Uterus (tissue), 4 donors: ENCODE results near the gene LRRC4C. TPM values are rescaled to one million over a fixed set of nuclear protein-coding genes. Genes with fewer than 3 reads are reported as not detected.

ENCODE experiments used
- DNase-seq, 2 donors: peaks; one replicate each; pipeline ENCODE4 v3.0.0-alpha.2; 2019 to 2020
- H3K27ac ChIP-seq, 2 donors: fragments of 200-600 bp; sonication (generic); 1 replicate in 1 of 2; 2 replicates in 1 of 2; pipeline ENCODE4 v1.5.1; 2016 to 2018
- H3K27me3 ChIP-seq, 2 donors: fragments of 200-600 bp; sonication (generic); one replicate each; pipeline ENCODE4 v1.5.1; 2018 to 2019; ENCODE audit warnings: control low read depth in 1 of 2
- H3K36me3 ChIP-seq, 2 donors: fragments of 200-600 bp; sonication (generic); one replicate each; pipeline ENCODE4 v1.5.1; 2019; ENCODE audit warnings: control low read depth in 1 of 2
- H3K4me1 ChIP-seq, 2 donors: fragments of 200-600 bp; sonication (generic); one replicate each; pipeline ENCODE4 v1.5.1; 2018 to 2019; ENCODE audit warnings: control low read depth in 1 of 2
- H3K4me3 ChIP-seq, 2 donors: fragments of 200-600 bp; sonication (generic); 1 replicate in 1 of 2; 2 replicates in 1 of 2; pipeline ENCODE4 v1.5.1; 2018 to 2019; ENCODE audit warnings: mild to moderate bottlenecking in 1 of 2
- H3K9me3 ChIP-seq, 2 donors: fragments of 200-600 bp; sonication (generic); one replicate each; pipeline ENCODE4 v1.5.1; 2019; ENCODE audit warnings: control low read depth in 1 of 2
- POLR2A ChIP-seq, 2 donors: fragments of 450-650 bp; IDR thresholded peaks; one replicate each; pipeline ENCODE4 v1.6.1; 2016; ENCODE audit warnings: antibody characterized with exemption in 2 of 2, mild to moderate bottlenecking in 1 of 2, moderate library complexity in 1 of 2
- intact Hi-C: fragments of 100-400 bp; cut with DNase I; formaldehyde crosslinking; loops from one replicate; pipeline ENCODE4 v1.15.1; 2023; ENCODE audit warnings: low total_unique reads
- total RNA-seq, 4 donors: library from RNA; depleted of rRNA in 3 of 4; stranded (reverse); fragments of >200 nt in 3 of 4; gene quantifications; one replicate each; pipeline versions ENCODE4 v1.1.0 to v1.2.4, GENCODE V29; 2014 to 2023
- TF ChIP-seq, protein P1 (sequence below), 4 experiments: fragments of 200-600 bp in 2 of 4; fragments of 450-650 bp in 2 of 4; sonication (generic) in 2 of 4; IDR thresholded peaks; one replicate each; pipeline ENCODE4 v1.5.1; 2016 to 2019; ENCODE audit warnings: antibody characterized with exemption in 4 of 4, mild to moderate bottlenecking in 2 of 4, moderate library complexity in 1 of 4
- donor health status: DM: yes; HTN: yes; CAD: no.

LRRC4C gene
- total RNA-seq, 4 donors from 2014 or later, result 1.5 to 16.9 (median 2.1) TPM; not detected in 1

DNA sequence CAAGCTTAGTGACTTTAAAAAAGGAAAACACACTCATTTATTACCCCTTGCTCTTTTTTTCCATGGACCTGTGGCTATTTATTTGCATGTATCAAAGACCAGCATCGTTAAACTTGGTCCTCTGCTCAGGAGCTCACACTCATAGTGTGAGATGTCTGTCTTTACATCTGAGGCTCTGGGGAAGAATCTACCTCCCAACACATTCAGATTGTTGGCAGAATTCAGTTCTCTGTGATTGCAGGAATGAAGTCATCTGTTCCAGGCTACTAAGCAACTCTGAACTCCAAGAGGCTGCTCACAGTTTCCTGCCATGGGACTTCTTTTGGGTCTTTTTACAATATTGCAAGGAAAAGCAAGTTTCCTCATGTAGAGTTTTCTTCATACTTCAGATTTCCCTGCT lies 138.8 kb downstream of the LRRC4C start:
- Histone ChIP-seq H3K27me3 (no peaks in the 10 kb centered on the region), H3K4me1 (no peaks in the 10 kb centered on the region), H3K4me3 (no peak overlapping the region), H3K36me3 (no peaks in the 10 kb centered on the region), H3K27ac (no peak overlapping the region), H3K9me3 (no peaks in the 10 kb centered on the region)
- no peak for DNase-seq
- intact Hi-C loops, result no loop called here
- TF ChIP-seq, protein P1, sequence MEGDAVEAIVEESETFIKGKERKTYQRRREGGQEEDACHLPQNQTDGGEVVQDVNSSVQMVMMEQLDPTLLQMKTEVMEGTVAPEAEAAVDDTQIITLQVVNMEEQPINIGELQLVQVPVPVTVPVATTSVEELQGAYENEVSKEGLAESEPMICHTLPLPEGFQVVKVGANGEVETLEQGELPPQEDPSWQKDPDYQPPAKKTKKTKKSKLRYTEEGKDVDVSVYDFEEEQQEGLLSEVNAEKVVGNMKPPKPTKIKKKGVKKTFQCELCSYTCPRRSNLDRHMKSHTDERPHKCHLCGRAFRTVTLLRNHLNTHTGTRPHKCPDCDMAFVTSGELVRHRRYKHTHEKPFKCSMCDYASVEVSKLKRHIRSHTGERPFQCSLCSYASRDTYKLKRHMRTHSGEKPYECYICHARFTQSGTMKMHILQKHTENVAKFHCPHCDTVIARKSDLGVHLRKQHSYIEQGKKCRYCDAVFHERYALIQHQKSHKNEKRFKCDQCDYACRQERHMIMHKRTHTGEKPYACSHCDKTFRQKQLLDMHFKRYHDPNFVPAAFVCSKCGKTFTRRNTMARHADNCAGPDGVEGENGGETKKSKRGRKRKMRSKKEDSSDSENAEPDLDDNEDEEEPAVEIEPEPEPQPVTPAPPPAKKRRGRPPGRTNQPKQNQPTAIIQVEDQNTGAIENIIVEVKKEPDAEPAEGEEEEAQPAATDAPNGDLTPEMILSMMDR (IDR thresholded peaks at IDR 0.05), result no peak
- TF ChIP-seq POLR2A (IDR thresholded peaks at IDR 0.05), result no peak

DNA sequence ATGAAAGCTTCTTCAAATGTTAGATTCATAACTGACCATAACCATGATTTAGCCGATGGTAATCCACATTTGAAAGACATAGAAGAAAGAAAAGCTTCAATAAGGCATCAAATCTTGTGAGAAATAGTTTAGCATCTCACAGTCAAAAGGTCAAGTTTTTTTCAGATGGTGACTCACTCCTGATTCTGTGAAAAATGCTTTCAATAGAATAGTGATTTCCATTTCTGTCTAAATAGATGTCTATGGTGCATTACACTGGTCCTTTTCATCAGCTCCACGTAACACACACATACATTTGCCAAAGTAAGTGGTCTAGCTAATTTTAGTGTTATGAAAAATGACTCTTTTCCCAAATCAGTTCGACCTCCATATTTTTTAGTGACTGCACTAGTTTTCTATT lies 139.2 kb downstream of the LRRC4C start:
- Histone ChIP-seq H3K9me3 (no peaks in the 10 kb centered on the region), H3K27ac (no peak overlapping the region), H3K36me3 (no peaks in the 10 kb centered on the region), H3K27me3 (no peaks in the 10 kb centered on the region), H3K4me1 (no peaks in the 10 kb centered on the region), H3K4me3 (no peak overlapping the region)
- intact Hi-C loops, result no loop called here
- no peak for TF ChIP-seq POLR2A (IDR thresholded peaks at IDR 0.05)
- TF ChIP-seq, protein P1 (IDR thresholded peaks at IDR 0.05), result no peak
- DNase-seq, result no peak

DNA sequence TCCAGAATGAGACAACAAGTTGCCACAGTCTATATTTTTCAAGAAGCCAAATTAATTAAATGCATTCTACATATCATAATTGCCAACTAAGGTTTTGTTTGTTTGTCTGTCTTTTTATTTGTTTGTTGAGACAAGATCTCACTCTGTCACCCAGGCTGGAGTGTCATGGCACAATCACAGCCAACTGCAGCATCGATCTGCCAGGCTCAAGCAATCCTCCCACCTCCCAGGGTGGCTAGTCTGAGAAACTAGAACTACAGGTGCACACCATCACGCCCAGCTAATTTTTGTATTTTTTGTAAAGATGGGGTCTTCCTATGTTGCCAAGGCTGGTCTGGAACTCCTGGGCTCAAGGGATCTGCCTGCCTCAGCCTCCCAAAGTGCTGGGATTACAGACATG lies 140.0 kb downstream of the LRRC4C start:
- no peaks in the 10 kb centered on the region for H3K9me3 ChIP-seq
- intact Hi-C loops, result no loop called here
- TF ChIP-seq, protein P1 (IDR thresholded peaks at IDR 0.05), result no peak
- no peak for TF ChIP-seq POLR2A (IDR thresholded peaks at IDR 0.05)
- H3K27me3 ChIP-seq, result no peaks in the 10 kb centered on the region
- no peak overlapping the region for H3K27ac ChIP-seq
- H3K4me3 ChIP-seq, result no peak overlapping the region
- no peaks in the 10 kb centered on the region for H3K4me1 ChIP-seq
- DNase-seq, result no peak
- H3K36me3 ChIP-seq, result no peaks in the 10 kb centered on the region

DNA sequence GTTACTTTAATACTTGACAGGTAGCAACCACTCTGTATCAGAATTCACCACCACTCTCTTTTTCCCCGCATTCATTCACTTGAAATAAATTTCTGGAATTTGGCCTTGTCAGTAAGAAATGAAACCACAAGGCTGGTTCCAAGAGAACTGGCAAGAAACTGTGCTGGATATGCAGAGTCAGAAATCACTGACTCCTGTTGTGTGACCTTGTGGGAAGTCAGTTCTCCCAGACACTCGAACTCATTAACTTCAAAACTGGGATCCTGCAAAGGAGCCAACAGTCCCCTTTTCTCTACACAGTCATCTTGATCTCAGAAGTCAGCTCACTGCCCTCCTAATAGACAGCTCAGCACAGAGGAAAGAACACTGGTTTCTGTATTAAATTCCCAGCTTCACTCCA lies 142.7 kb downstream of the LRRC4C start:
- Histone ChIP-seq H3K36me3 (no peaks in the 10 kb centered on the region), H3K4me3 (no peak overlapping the region), H3K9me3 (no peaks in the 10 kb centered on the region), H3K27ac (no peak overlapping the region), H3K4me1 (no peaks in the 10 kb centered on the region), H3K27me3 (no peaks in the 10 kb centered on the region)
- TF ChIP-seq, protein P1 (IDR thresholded peaks at IDR 0.05), result no peak
- TF ChIP-seq POLR2A (IDR thresholded peaks at IDR 0.05), result no peak
- intact Hi-C loops, result no loop called here
- DNase-seq, result no peak

DNA sequence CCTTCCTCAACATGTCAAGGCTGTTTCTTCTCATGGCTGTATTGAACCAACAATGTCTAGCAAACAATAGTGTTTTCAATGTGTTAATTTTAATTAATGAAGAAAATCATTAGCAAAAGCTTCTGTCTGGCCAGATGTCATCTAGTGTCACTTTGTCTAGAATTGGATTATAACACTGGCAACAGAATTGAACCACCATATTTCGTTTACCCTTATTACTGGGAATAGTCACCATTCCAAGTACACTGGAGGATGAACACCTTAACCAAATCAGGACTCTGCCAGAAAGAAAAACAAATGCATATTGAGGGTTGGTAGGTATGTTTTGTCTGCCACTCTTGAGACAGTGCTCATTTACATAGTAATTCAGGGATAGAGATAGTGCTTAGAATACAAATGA lies 146.2 kb downstream of the LRRC4C start:
- H3K9me3 ChIP-seq, result no peaks in the 10 kb centered on the region
- no peaks in the 10 kb centered on the region for H3K4me1 ChIP-seq
- intact Hi-C loops, result no loop called here
- H3K36me3 ChIP-seq, result no peaks in the 10 kb centered on the region
- no peak for DNase-seq
- H3K27me3 ChIP-seq, result no peaks in the 10 kb centered on the region
- H3K27ac ChIP-seq, result no peak overlapping the region
- no peak for TF ChIP-seq POLR2A (IDR thresholded peaks at IDR 0.05)
- TF ChIP-seq, protein P1 (IDR thresholded peaks at IDR 0.05), result no peak
- H3K4me3 ChIP-seq, result no peak overlapping the region
